ENCODE data around the gene LRRC4C. TPM values are rescaled to one million over a fixed set of nuclear protein-coding genes. Genes with fewer than 3 reads are reported as not detected.

LRRC4C gene
- total and polyA plus RNA-seq, 2 experiments from 2014 or later: 0.35 to 1.1 TPM

- H3K36me3 Mint-ChIP-seq (ENCODE audit: low read depth): no peaks in the 10 kb centered on the region
- no peak overlapping the region for H3K27ac Mint-ChIP-seq
- H4K20me1 ChIP-seq (replicated peaks; ENCODE audit: insufficient read depth): no peaks in the 10 kb centered on the region
- H3K9me2 ChIP-seq (ENCODE audit: insufficient read depth): no peaks in the 10 kb centered on the region
- peaks cover 3% of the 10 kb centered on the region for H3K27me3 Mint-ChIP-seq (ENCODE audit: insufficient read depth, low read depth, poor library complexity)
- H2AFZ ChIP-seq: no peak overlapping the region
- no peak overlapping the region for H3K4me2 ChIP-seq
- no peaks in the 10 kb centered on the region for H3K36me3 ChIP-seq (ENCODE audit: insufficient read depth)
- H3F3A ChIP-seq (replicated peaks; ENCODE audit: low read depth): peaks cover 3% of the 10 kb centered on the region; the same call in 1 of the 2 replicates
- no peaks in the 10 kb centered on the region for H3K79me2 ChIP-seq (replicated peaks; ENCODE audit: insufficient read depth)
- ATAC-seq (no peak), DNase-seq (ENCODE audit: low spot score) (no peak)
- no peaks in the 10 kb centered on the region; the same call in 2 of the 3 replicates for H3K9me3 Mint-ChIP-seq
- no peak overlapping the region for H3K27ac ChIP-seq (ENCODE audit: low read depth)
- no peaks in the 10 kb centered on the region for H3K27me3 ChIP-seq (ENCODE audit: insufficient read depth)
- no peak overlapping the region for H3K4me3 Mint-ChIP-seq
- H3K4me1 Mint-ChIP-seq: peaks cover 26% of the 10 kb centered on the region
- H3K4me1 ChIP-seq (ENCODE audit: insufficient read depth): peaks cover 29% of the 10 kb centered on the region
- TF ChIP-seq ZNF331 (CRISPR knock-in tag; IDR thresholded peaks at IDR 0.05; ENCODE audit: low read depth): no peak
- TF ChIP-seq, protein P1, sequence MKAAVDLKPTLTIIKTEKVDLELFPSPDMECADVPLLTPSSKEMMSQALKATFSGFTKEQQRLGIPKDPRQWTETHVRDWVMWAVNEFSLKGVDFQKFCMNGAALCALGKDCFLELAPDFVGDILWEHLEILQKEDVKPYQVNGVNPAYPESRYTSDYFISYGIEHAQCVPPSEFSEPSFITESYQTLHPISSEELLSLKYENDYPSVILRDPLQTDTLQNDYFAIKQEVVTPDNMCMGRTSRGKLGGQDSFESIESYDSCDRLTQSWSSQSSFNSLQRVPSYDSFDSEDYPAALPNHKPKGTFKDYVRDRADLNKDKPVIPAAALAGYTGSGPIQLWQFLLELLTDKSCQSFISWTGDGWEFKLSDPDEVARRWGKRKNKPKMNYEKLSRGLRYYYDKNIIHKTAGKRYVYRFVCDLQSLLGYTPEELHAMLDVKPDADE (IDR thresholded peaks at IDR 0.05): no peak
- TF ChIP-seq EZH2phosphoT487 (IDR thresholded peaks at IDR 0.05; ENCODE audit: unreplicated experiment): no peak
- TF ChIP-seq EZH2 (IDR thresholded peaks at IDR 0.05; ENCODE audit: low read depth, unreplicated experiment): no peak
- no peak for TF ChIP-seq JUNB (IDR thresholded peaks at IDR 0.05; ENCODE audit: unreplicated experiment)
- no peak for TF ChIP-seq STAT1 (IDR thresholded peaks at IDR 0.05; ENCODE audit: unreplicated experiment)
- TF ChIP-seq CREB1 (CRISPR knock-in tag; IDR thresholded peaks at IDR 0.05; ENCODE audit: low read depth): no peak
- TF ChIP-seq, protein P2, sequence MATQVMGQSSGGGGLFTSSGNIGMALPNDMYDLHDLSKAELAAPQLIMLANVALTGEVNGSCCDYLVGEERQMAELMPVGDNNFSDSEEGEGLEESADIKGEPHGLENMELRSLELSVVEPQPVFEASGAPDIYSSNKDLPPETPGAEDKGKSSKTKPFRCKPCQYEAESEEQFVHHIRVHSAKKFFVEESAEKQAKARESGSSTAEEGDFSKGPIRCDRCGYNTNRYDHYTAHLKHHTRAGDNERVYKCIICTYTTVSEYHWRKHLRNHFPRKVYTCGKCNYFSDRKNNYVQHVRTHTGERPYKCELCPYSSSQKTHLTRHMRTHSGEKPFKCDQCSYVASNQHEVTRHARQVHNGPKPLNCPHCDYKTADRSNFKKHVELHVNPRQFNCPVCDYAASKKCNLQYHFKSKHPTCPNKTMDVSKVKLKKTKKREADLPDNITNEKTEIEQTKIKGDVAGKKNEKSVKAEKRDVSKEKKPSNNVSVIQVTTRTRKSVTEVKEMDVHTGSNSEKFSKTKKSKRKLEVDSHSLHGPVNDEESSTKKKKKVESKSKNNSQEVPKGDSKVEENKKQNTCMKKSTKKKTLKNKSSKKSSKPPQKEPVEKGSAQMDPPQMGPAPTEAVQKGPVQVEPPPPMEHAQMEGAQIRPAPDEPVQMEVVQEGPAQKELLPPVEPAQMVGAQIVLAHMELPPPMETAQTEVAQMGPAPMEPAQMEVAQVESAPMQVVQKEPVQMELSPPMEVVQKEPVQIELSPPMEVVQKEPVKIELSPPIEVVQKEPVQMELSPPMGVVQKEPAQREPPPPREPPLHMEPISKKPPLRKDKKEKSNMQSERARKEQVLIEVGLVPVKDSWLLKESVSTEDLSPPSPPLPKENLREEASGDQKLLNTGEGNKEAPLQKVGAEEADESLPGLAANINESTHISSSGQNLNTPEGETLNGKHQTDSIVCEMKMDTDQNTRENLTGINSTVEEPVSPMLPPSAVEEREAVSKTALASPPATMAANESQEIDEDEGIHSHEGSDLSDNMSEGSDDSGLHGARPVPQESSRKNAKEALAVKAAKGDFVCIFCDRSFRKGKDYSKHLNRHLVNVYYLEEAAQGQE (IDR thresholded peaks at IDR 0.05; ENCODE audit: unreplicated experiment): no peak
- TF ChIP-seq NANOG (IDR thresholded peaks at IDR 0.05; ENCODE audit: borderline replicate concordance): no peak
- TF ChIP-seq, protein P3, sequence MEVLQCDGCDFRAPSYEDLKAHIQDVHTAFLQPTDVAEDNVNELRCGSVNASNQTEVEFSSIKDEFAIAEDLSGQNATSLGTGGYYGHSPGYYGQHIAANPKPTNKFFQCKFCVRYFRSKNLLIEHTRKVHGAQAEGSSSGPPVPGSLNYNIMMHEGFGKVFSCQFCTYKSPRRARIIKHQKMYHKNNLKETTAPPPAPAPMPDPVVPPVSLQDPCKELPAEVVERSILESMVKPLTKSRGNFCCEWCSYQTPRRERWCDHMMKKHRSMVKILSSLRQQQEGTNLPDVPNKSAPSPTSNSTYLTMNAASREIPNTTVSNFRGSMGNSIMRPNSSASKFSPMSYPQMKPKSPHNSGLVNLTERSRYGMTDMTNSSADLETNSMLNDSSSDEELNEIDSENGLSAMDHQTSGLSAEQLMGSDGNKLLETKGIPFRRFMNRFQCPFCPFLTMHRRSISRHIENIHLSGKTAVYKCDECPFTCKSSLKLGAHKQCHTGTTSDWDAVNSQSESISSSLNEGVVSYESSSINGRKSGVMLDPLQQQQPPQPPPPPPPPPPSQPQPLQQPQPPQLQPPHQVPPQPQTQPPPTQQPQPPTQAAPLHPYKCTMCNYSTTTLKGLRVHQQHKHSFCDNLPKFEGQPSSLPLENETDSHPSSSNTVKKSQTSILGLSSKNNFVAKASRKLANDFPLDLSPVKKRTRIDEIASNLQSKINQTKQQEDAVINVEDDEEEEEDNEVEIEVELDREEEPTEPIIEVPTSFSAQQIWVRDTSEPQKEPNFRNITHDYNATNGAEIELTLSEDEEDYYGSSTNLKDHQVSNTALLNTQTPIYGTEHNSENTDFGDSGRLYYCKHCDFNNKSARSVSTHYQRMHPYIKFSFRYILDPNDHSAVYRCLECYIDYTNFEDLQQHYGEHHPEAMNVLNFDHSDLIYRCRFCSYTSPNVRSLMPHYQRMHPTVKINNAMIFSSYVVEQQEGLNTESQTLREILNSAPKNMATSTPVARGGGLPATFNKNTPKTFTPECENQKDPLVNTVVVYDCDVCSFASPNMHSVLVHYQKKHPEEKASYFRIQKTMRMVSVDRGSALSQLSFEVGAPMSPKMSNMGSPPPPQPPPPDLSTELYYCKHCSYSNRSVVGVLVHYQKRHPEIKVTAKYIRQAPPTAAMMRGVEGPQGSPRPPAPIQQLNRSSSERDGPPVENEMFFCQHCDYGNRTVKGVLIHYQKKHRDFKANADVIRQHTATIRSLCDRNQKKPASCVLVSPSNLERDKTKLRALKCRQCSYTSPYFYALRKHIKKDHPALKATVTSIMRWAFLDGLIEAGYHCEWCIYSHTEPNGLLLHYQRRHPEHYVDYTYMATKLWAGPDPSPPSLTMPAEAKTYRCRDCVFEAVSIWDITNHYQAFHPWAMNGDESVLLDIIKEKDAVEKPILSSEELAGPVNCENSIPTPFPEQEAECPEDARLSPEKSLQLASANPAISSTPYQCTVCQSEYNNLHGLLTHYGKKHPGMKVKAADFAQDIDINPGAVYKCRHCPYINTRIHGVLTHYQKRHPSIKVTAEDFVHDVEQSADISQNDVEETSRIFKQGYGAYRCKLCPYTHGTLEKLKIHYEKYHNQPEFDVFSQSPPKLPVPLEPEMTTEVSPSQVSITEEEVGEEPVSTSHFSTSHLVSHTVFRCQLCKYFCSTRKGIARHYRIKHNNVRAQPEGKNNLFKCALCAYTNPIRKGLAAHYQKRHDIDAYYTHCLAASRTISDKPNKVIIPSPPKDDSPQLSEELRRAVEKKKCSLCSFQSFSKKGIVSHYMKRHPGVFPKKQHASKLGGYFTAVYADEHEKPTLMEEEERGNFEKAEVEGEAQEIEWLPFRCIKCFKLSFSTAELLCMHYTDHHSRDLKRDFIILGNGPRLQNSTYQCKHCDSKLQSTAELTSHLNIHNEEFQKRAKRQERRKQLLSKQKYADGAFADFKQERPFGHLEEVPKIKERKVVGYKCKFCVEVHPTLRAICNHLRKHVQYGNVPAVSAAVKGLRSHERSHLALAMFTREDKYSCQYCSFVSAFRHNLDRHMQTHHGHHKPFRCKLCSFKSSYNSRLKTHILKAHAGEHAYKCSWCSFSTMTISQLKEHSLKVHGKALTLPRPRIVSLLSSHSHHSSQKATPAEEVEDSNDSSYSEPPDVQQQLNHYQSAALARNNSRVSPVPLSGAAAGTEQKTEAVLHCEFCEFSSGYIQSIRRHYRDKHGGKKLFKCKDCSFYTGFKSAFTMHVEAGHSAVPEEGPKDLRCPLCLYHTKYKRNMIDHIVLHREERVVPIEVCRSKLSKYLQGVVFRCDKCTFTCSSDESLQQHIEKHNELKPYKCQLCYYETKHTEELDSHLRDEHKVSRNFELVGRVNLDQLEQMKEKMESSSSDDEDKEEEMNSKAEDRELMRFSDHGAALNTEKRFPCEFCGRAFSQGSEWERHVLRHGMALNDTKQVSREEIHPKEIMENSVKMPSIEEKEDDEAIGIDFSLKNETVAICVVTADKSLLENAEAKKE (CRISPR knock-in tag; IDR thresholded peaks at IDR 0.05): no peak
- no peak for TF ChIP-seq POLR2AphosphoS5 (IDR thresholded peaks at IDR 0.05; ENCODE audit: low read depth)
- no peak for TF ChIP-seq ZNF114 (CRISPR knock-in tag; IDR thresholded peaks at IDR 0.05)
- no peak overlapping the region for H3K4me3 ChIP-seq
Observed at GRCh38 chr11:40838181-40838683, 621.2 kb downstream of the LRRC4C start.

Measured in GM23338 (cell line).